Fibroblast of pulmonary artery (primary cell): ENCODE measurements around the gene LRP1.

Source experiments
- DNase-seq: peaks from one replicate; pipeline ENCODE4 v3.0.0-alpha.2; 2010; ENCODE audit warnings: low read depth
- H3K4me3 ChIP-seq: replicated peaks from 2 replicates; pipeline ENCODE4 v1.5.1; 2011; ENCODE audit warnings: low read depth, mild to moderate bottlenecking, control low read depth, low read length, moderate library complexity
- TF ChIP-seq, protein P1 (sequence below): IDR thresholded peaks from 2 replicates; pipeline ENCODE4 v1.5.1; 2011; ENCODE audit warnings: mild to moderate bottlenecking, control low read depth, low read length, inconsistent platforms; ENCODE audit errors: missing control alignments

Gene LRP1

DNA sequence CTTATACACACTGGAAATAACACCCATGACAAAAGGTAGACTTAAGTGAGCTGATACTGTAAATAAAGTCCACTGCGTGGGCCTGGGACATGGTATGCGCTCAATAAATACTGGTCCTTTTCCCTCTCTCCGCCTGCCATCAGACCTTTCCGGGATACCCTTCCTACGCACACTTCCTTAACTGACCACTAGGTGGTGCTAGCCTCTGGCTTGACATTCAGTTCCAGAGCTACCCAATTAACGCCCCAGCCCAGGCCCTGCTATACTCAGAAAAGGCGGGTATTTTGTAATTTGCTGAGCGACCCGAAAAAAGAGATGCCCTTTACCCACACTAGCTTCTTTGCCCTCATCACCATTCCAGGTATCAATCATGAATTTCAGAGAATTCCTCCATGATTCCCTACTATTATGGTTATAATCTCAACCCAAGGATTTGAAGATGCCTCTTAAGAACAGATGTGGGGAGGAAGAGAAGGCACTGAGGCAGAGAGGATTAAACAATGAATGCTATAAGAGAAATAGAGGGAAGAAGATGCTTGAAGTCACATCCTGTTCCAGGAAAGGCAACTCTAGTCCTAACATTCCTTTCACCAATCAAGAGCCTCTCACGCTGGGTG is 3.9 kb upstream of the LRP1 start:
- H3K4me3 ChIP-seq = no peak overlapping the region
- TF ChIP-seq, protein P1, sequence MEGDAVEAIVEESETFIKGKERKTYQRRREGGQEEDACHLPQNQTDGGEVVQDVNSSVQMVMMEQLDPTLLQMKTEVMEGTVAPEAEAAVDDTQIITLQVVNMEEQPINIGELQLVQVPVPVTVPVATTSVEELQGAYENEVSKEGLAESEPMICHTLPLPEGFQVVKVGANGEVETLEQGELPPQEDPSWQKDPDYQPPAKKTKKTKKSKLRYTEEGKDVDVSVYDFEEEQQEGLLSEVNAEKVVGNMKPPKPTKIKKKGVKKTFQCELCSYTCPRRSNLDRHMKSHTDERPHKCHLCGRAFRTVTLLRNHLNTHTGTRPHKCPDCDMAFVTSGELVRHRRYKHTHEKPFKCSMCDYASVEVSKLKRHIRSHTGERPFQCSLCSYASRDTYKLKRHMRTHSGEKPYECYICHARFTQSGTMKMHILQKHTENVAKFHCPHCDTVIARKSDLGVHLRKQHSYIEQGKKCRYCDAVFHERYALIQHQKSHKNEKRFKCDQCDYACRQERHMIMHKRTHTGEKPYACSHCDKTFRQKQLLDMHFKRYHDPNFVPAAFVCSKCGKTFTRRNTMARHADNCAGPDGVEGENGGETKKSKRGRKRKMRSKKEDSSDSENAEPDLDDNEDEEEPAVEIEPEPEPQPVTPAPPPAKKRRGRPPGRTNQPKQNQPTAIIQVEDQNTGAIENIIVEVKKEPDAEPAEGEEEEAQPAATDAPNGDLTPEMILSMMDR = peak; percentile 93
- peak; percentile 81 for DNase-seq

DNA sequence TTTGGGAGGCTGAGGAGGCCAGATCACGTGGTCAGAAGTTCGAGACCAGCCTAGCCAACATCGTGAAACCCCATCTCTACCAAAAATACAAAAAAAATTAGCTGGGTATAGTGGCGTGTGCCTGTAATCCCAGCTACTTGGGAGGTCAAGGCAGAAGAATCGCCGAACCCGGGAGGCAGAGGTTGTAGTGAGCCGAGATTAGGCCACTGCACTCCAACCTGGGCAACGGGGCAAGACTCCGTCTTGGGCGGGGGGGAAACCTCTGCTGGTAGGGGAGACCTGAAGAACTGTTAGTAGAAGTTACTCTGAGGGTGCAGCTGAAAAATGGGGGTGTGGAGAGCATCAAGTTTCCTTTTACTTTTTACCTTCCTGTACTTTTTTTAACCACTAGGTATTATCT is 2.2 kb upstream of the LRP1 start:
- DNase-seq = no peak
- TF ChIP-seq, protein P1 = no peak
- H3K4me3 ChIP-seq = no peak overlapping the region

DNA sequence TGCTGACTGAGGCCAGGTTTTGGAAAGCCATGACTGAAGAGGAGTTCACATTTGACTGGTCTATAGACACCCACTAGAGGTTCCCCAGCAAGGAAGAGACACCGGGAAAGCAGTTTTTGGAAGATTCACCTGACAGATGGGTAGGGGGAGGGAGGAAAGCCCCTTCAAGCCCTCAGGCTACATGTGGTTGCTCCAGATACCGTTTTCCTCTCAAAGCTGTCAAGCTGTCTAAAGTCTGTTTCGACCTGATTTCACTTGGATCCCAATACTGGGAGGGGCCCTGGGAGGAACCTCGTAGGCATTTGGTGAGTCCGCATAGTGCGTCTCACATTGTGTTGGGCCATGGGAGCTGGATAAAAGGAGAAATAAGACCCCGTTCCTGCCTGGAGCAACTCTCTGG is 1.7 kb upstream of the LRP1 start:
- TF ChIP-seq, protein P1 = no peak

DNA sequence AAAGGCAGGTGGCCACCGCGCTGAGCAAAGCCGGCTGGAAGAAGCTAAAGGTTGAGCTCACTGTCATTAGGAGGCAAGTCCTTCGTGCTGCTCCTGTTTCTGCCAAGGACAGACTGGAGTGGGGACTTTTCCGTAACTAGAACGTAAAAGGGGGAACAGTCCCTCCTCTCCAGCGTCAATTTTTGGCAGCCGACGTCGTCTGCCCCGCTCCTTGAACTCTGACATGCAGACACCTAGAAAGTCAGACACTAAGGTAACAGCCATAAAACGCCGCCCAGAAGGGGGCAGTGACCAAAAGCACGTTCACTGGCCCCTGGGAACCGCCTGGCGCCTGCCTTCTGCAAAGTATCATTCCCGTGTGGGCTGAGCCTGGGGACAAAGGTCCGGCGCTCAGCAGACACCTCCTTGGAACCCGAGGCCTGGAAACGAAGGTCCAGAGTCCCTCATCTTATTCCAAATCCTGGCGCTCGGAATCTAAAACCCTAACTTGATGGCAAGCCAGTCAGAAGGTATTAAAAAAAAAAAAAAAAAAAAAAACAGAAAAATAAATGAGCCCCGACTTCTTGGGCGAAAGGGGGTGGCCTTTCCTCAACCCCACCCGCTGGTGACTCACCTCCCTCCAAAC is 1.1 kb upstream of the LRP1 start:
- no peak for DNase-seq
- TF ChIP-seq, protein P1 = peak; percentile 18
- peak overlapping the region; percentile 89 for H3K4me3 ChIP-seq

More for the DNA sequence above, 1.7 kb upstream of the LRP1 start:
- H3K4me3 ChIP-seq = no peak overlapping the region
- DNase-seq = no peak

DNA sequence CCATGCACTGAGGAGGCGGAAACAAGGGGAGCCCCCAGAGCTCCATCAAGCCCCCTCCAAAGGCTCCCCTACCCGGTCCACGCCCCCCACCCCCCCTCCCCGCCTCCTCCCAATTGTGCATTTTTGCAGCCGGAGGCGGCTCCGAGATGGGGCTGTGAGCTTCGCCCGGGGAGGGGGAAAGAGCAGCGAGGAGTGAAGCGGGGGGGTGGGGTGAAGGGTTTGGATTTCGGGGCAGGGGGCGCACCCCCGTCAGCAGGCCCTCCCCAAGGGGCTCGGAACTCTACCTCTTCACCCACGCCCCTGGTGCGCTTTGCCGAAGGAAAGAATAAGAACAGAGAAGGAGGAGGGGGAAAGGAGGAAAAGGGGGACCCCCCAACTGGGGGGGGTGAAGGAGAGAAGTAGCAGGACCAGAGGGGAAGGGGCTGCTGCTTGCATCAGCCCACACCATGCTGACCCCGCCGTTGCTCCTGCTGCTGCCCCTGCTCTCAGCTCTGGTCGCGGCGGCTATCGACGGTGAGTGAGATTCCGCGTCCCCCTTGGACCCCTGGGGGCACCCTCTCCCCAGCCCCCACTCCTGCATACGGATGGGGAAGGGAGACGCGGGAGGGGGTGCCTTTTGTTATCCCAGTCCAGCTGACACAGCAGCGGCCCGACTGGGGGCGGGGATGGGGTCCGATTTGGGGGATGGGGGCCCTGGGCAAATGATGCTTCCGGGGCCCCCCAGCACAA is 400 bp downstream of the LRP1 start:
- DNase-seq = no peak
- H3K4me3 ChIP-seq = peak overlapping the region; percentile 89
- TF ChIP-seq, protein P1 = no peak

DNA sequence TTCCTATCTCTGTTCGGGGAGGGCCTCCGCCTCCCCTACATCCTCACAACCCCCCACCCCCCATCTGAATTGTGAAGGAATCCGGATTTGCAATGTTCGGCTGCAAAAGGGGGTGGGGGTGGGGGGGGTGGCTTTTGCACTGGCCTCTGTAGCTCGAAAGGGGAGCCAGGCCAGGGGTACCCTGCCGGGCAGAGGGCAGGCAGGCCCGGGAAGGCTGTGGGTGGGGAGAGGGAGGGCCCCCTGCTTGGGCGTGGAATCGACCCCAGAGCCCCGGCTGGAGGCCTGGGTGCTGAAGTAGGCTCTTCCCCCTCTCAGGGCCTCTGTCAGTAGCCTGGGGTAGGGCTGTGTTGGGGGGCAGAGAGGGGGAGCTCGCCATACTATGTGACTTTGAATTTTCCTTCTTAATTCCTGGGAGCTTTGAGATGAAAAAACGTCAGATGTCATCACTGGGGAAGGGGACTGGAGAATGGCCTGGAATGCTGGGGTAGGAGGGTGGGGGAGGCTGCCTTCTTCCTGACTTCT is 1.1 kb downstream of the LRP1 start:
- DNase-seq = no peak
- peak overlapping the region; percentile 89 for H3K4me3 ChIP-seq
- TF ChIP-seq, protein P1 = no peak
